B cell (primary cell): Measurements from ENCODE around the gene DPH2. TPM values are rescaled to one million over a fixed set of nuclear protein-coding genes. Genes with fewer than 3 reads are reported as not detected.

Experiments used
- ATAC-seq: fragments of 200-7000 bp; cut with Tn5 transposase; one replicate; pipeline ENCODE4 v1.10.0; 2021; ENCODE audit warnings: low read depth, mild to moderate bottlenecking, moderate number of reproducible peaks, moderate library complexity
- CTCF ChIA-PET: fragments of 350-600 bp; sonication (Branson Sonifier 250); formaldehyde crosslinking; loops from one replicate; lab custom pipeline; 2021; ENCODE audit warnings: antibody characterized with exemption, inconsistent platforms; lab: Charles Lee
- POLR2A ChIA-PET: fragments of 350-600 bp; sonication (Branson Sonifier 250); formaldehyde crosslinking; loops from one replicate; lab custom pipeline; 2021; ENCODE audit warnings: antibody characterized with exemption; lab: Charles Lee
- DNase-seq: peaks from one replicate; pipeline ENCODE4 v3.0.0; 2013
- H2AFZ ChIP-seq: 2 replicates; pipeline ENCODE4 v1.6.1; 2012; ENCODE audit warnings: mild to moderate bottlenecking, low read depth, low read length; ENCODE audit not compliant: insufficient read depth, poor library complexity, severe bottlenecking
- H3K27ac ChIP-seq, 2 donors: 1 replicate in 1 of 2; 2 replicates in 1 of 2; pipeline ENCODE4 v1.5.1; 2012 to 2013; ENCODE audit warnings: low read length in 2 of 2, mild to moderate bottlenecking in 2 of 2, moderate library complexity in 1 of 2
- H3K27me3 ChIP-seq, 4 experiments: fragments of 200-600 bp in 1 of 4; sonication (generic) in 1 of 4; replicated peaks in 1 of 4; 1 replicate in 2 of 4; 2 replicates in 2 of 4; pipeline versions ENCODE4 v1.6.1 to v1.7.0; 2013 to 2016; ENCODE audit warnings: low read length in 3 of 4, mild to moderate bottlenecking in 2 of 4, mixed read lengths in 1 of 4, moderate library complexity in 1 of 4; ENCODE audit not compliant: insufficient read depth in 4 of 4, control insufficient read depth in 3 of 4; ENCODE audit errors: control extremely low read depth in 1 of 4
- H3K36me3 ChIP-seq, 2 experiments: replicated peaks in 1 of 2; 1 replicate in 1 of 2; 2 replicates in 1 of 2; pipeline versions ENCODE4 v1.6.1 to v1.7.1; 2013; ENCODE audit warnings: low read length in 1 of 2; ENCODE audit not compliant: insufficient read depth in 2 of 2, control insufficient read depth in 1 of 2; ENCODE audit errors: control extremely low read depth in 1 of 2, extremely low read depth in 1 of 2
- H3K4me1 ChIP-seq, 2 donors: fragments of 200-600 bp in 1 of 2; sonication (generic) in 1 of 2; 1 replicate in 1 of 2; 2 replicates in 1 of 2; pipeline versions ENCODE4 v1.5.1 to v1.6.1; 2013 to 2017; ENCODE audit warnings: low read length in 2 of 2; ENCODE audit not compliant: control insufficient read depth in 2 of 2, insufficient read depth in 2 of 2
- H3K4me2 ChIP-seq: replicated peaks from 2 replicates; pipeline ENCODE3; 2012; ENCODE audit warnings: mild to moderate bottlenecking, low read depth, low read length; ENCODE audit not compliant: poor library complexity, severe bottlenecking
- H3K4me3 ChIP-seq, 5 experiments: fragments of 200-600 bp in 1 of 5; sonication (generic) in 1 of 5; 1 replicate in 3 of 5; 2 replicates in 2 of 5; pipeline versions ENCODE4 v1.5.1 to v1.7.0; 2011 to 2016; ENCODE audit warnings: low read length in 4 of 5, mild to moderate bottlenecking in 4 of 5, low read depth in 2 of 5, control low read depth in 1 of 5, moderate library complexity in 1 of 5; ENCODE audit not compliant: insufficient read depth in 1 of 5; ENCODE audit errors: control extremely low read depth in 1 of 5, extremely low read depth in 1 of 5
- H3K79me2 ChIP-seq: fragments of 200-600 bp; sonication (generic); one replicate; pipeline ENCODE4 v1.6.0; 2016; ENCODE audit warnings: low read length; ENCODE audit not compliant: control insufficient read depth, insufficient read depth
- H3K9ac ChIP-seq: fragments of 200-600 bp; sonication (generic); 2 replicates; pipeline ENCODE4 v1.6.1; 2017; ENCODE audit warnings: mild to moderate bottlenecking, low read length, moderate library complexity
- H3K9me3 ChIP-seq, 3 donors: one replicate each; pipeline versions ENCODE4 v1.6.1 to v1.7.1; 2013; ENCODE audit warnings: low read length in 2 of 3; ENCODE audit not compliant: control insufficient read depth in 2 of 3, insufficient read depth in 1 of 3; ENCODE audit errors: control extremely low read depth in 1 of 3
- H4K20me1 ChIP-seq: 2 replicates; pipeline ENCODE4 v1.6.0; 2012; ENCODE audit warnings: mild to moderate bottlenecking, low read length; ENCODE audit not compliant: insufficient read depth, control insufficient read depth, poor library complexity, severe bottlenecking
- H3K27ac Mint-ChIP-seq: one replicate; pipeline ENCODE4 v1.8.0; 2021; ENCODE audit warnings: mixed read lengths
- H3K27me3 Mint-ChIP-seq: one replicate; pipeline ENCODE4 v1.8.0; 2021; ENCODE audit warnings: mixed read lengths
- H3K4me1 Mint-ChIP-seq: one replicate; pipeline ENCODE4 v1.8.0; 2021; ENCODE audit warnings: mixed read lengths
- H3K4me3 Mint-ChIP-seq: one replicate; pipeline ENCODE4 v1.8.0; 2021; ENCODE audit warnings: mixed read lengths
- H3K9me3 Mint-ChIP-seq: one replicate; pipeline ENCODE4 v1.8.0; 2022; ENCODE audit warnings: mixed read lengths; ENCODE audit not compliant: insufficient read depth
- EZH2 ChIP-seq: IDR thresholded peaks from 2 replicates; pipeline ENCODE4 v1.6.1; 2012; ENCODE audit warnings: borderline replicate concordance, low read depth, mild to moderate bottlenecking, moderate library complexity, low read length; ENCODE audit not compliant: insufficient read depth, poor library complexity, severe bottlenecking
- WGBS: methylation state at CpG from one replicate; pipeline ENCODE4 v1.1.5; 2013; ENCODE audit warnings: missing lambda C conversion rate; ENCODE audit not compliant: insufficient coverage; 5-methylcytosine and 5-hydroxymethylcytosine counted together
- intact Hi-C: fragments of 100-400 bp; cut with micrococcal nuclease; formaldehyde crosslinking; loops from one replicate; pipeline ENCODE4 v1.10.0; 2022
- polyA plus RNA-seq: library from polyadenylated mRNA; depleted of rRNA; stranded (reverse); fragments of >200 nt; gene quantifications from 2 replicates; pipeline ENCODE4 v1.2.3, GENCODE V29; 2012
- total RNA-seq, 2 donors: library from RNA; stranded (reverse); fragments of 120-200 nt in 1 of 2; gene quantifications; 1 replicate in 1 of 2; 2 replicates in 1 of 2; pipeline versions ENCODE4 v1.2.3 to v1.2.4, GENCODE V29; 2013 to 2022
- TF ChIP-seq, protein P1 (sequence below): fragments of 200-600 bp; IDR thresholded peaks from one replicate; pipeline ENCODE4 v1.8.0; 2022; ENCODE audit warnings: antibody characterized with exemption, mild to moderate bottlenecking

Gene DPH2
- total and polyA plus RNA-seq, 2 donors (not counting 1 experiment from before 2014, with no cell fraction given) = 30.5 to 71.9 TPM

- ATAC-seq = no peak
- ChIA-PET POLR2A (no interaction called here), CTCF (no interaction called here)
- Histone ChIP-seq H3K9ac (no peak overlapping the region), H3K79me2 (peaks cover 18% of the 10 kb centered on the region), H3K27ac (no peak overlapping the region), H3K27me3 (no peaks in the 10 kb centered on the region), H2AFZ (no peak overlapping the region), H4K20me1 (no peaks in the 10 kb centered on the region), H3K4me2 (no peak overlapping the region), H3K9me3 (no peaks in the 10 kb centered on the region), H3K4me3 (no peak overlapping the region), H3K36me3 (peaks cover 0 to 23% of the 10 kb centered on the region in 2 experiments), H3K4me1 (no peaks in the 10 kb centered on the region)
- H3K9me3 Mint-ChIP-seq = no peaks in the 10 kb centered on the region
- intact Hi-C loops = no loop called here
- TF ChIP-seq EZH2 = no peak
- TF ChIP-seq, protein P1, sequence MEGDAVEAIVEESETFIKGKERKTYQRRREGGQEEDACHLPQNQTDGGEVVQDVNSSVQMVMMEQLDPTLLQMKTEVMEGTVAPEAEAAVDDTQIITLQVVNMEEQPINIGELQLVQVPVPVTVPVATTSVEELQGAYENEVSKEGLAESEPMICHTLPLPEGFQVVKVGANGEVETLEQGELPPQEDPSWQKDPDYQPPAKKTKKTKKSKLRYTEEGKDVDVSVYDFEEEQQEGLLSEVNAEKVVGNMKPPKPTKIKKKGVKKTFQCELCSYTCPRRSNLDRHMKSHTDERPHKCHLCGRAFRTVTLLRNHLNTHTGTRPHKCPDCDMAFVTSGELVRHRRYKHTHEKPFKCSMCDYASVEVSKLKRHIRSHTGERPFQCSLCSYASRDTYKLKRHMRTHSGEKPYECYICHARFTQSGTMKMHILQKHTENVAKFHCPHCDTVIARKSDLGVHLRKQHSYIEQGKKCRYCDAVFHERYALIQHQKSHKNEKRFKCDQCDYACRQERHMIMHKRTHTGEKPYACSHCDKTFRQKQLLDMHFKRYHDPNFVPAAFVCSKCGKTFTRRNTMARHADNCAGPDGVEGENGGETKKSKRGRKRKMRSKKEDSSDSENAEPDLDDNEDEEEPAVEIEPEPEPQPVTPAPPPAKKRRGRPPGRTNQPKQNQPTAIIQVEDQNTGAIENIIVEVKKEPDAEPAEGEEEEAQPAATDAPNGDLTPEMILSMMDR = no peak
- 96% methylated on average over 7 of the region's 7 CpGs for WGBS
- H3K4me1 Mint-ChIP-seq = no peaks in the 10 kb centered on the region
- no peak overlapping the region for H3K27ac Mint-ChIP-seq
- no peaks in the 10 kb centered on the region for H3K27me3 Mint-ChIP-seq
- H3K4me3 Mint-ChIP-seq = no peak overlapping the region
- DNase-seq = no peak
Observed at GRCh38 chr1:43957407-43958040, 12.3 kb upstream of the DPH2 start.

DNA sequence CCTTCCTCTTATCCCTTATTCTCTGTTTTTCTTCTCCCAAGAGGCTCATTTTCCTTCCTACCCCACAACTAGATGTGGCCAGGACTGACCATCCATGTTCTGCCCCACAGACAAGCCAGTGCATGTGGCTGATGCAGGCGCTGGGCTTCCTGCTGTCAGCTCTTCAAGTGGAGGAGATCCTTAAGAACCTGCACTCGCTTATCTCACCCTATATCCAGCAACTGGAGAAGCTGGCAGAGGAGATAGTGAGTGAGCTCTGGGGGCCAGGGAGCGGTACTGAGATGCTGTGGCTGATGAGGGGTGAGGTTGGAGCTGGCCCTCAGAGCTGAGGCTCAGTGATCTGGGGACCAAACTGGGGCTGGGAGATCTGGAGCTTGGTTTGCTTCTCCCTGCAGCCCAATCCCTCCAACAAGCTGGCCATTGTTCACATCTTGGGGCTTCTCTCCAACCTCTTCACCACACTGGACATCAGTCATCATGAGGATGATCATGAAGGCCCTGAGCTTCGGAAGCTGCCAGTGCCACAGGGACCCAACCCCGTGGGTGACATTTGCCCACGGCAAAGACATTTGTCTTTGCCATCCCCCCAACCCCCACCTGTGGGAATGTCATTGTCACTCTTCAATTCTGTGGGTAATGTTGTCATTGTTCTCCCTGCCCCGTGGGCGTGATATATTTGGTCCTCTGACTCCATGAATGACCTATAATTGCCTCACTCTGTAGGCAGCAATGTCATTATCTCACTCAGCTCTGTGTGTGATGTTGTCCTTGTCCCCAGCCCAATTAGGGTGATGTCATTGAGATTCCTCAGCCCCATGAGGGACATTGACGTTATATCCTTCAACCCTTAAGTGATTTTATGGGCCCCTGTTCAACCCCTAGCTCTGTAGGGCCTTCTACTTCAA, 11.2 kb upstream of the DPH2 start:
- ChIA-PET CTCF (no interaction called here), POLR2A (no interaction called here)
- H2AFZ ChIP-seq = no peak overlapping the region
- no peak overlapping the region for H3K9ac ChIP-seq
- intact Hi-C loops = no loop called here
- no peaks in the 10 kb centered on the region for H3K9me3 Mint-ChIP-seq
- H3K4me2 ChIP-seq = no peak overlapping the region
- H4K20me1 ChIP-seq = no peaks in the 10 kb centered on the region
- ATAC-seq = no peak
- H3K4me1 Mint-ChIP-seq = no peaks in the 10 kb centered on the region
- 97% methylated on average over 5 of the region's 9 CpGs for WGBS
- H3K27me3 Mint-ChIP-seq = no peaks in the 10 kb centered on the region
- H3K27ac ChIP-seq = no peak overlapping the region
- H3K27ac Mint-ChIP-seq = no peak overlapping the region
- H3K27me3 ChIP-seq = no peaks in the 10 kb centered on the region
- TF ChIP-seq, protein P1 = no peak
- TF ChIP-seq EZH2 = no peak
- H3K79me2 ChIP-seq = peaks cover 8% of the 10 kb centered on the region
- no peaks in the 10 kb centered on the region for H3K4me1 ChIP-seq
- peaks cover 0 to 23% of the 10 kb centered on the region in 2 experiments for H3K36me3 ChIP-seq
- no peak for DNase-seq
- no peak overlapping the region for H3K4me3 ChIP-seq
- no peak overlapping the region for H3K4me3 Mint-ChIP-seq
- no peaks in the 10 kb centered on the region for H3K9me3 ChIP-seq
